Mesenchymal stem cell (in vitro differentiated cells and primary cell): ENCODE data around the gene OPTC.

Experiments used
- DNase-seq: peaks from one replicate; pipeline ENCODE4 v3.0.0-alpha.2; 2013
- H2AFZ ChIP-seq: one replicate; pipeline ENCODE4 v1.6.1; 2013; ENCODE audit warnings: low read depth, mild to moderate bottlenecking, control low read depth, inconsistent platforms, low read length, moderate library complexity
- H2AK5ac ChIP-seq: 2 replicates; pipeline ENCODE4 v1.6.1; 2013; ENCODE audit warnings: low read length, moderate library complexity, mild to moderate bottlenecking, inconsistent platforms; ENCODE audit not compliant: severe bottlenecking
- H2BK120ac ChIP-seq: one replicate; pipeline ENCODE4 v1.6.1; 2013; ENCODE audit warnings: low read depth, mild to moderate bottlenecking, inconsistent platforms, low read length, moderate library complexity
- H2BK12ac ChIP-seq, 2 experiments: one replicate each; pipeline ENCODE4 v1.6.1; 2013; ENCODE audit warnings: inconsistent platforms in 2 of 2, low read length in 2 of 2, mild to moderate bottlenecking in 2 of 2, moderate library complexity in 2 of 2, control low read depth in 1 of 2
- H2BK15ac ChIP-seq: one replicate; pipeline ENCODE4 v1.6.1; 2013; ENCODE audit warnings: mild to moderate bottlenecking, low read depth, inconsistent platforms; ENCODE audit not compliant: poor library complexity, severe bottlenecking
- H2BK5ac ChIP-seq: 2 replicates; pipeline ENCODE4 v1.6.1; 2013; ENCODE audit warnings: low read depth, mild to moderate bottlenecking, low read length, control low read depth, inconsistent platforms; ENCODE audit not compliant: poor library complexity, severe bottlenecking
- H3K14ac ChIP-seq, 2 experiments: one replicate each; pipeline ENCODE4 v1.6.1; 2013; ENCODE audit warnings: inconsistent platforms in 2 of 2, low read length in 2 of 2, control low read depth in 1 of 2, mild to moderate bottlenecking in 1 of 2, moderate library complexity in 1 of 2
- H3K18ac ChIP-seq, 2 experiments: one replicate each; pipeline ENCODE4 v1.6.1; 2013; ENCODE audit warnings: inconsistent platforms in 2 of 2, low read length in 2 of 2, control low read depth in 1 of 2, low read depth in 1 of 2, mild to moderate bottlenecking in 1 of 2
- H3K23ac ChIP-seq, 2 experiments: one replicate each; pipeline ENCODE4 v1.6.1; 2013; ENCODE audit warnings: inconsistent platforms in 2 of 2, low read length in 2 of 2, mild to moderate bottlenecking in 2 of 2, moderate library complexity in 2 of 2, control low read depth in 1 of 2
- H3K27ac ChIP-seq: 2 replicates; pipeline ENCODE4 v1.5.1; 2013; ENCODE audit warnings: mild to moderate bottlenecking, moderate library complexity, low read length, control low read depth, inconsistent platforms; ENCODE audit not compliant: poor library complexity, severe bottlenecking
- H3K27me3 ChIP-seq, 2 experiments: 2 replicates each; pipeline versions ENCODE4 v1.6.1 to v1.7.0; 2013; ENCODE audit warnings: low read length in 2 of 2, mild to moderate bottlenecking in 2 of 2, moderate library complexity in 2 of 2, control low read depth in 1 of 2, inconsistent platforms in 1 of 2; ENCODE audit not compliant: control insufficient read depth in 1 of 2, insufficient read depth in 1 of 2
- H3K36me3 ChIP-seq, 2 experiments: 2 replicates each; pipeline versions ENCODE4 v1.6.1 to v1.7.0; 2013; ENCODE audit warnings: low read length in 2 of 2, control low read depth in 1 of 2, inconsistent platforms in 1 of 2, low read depth in 1 of 2, mild to moderate bottlenecking in 1 of 2; ENCODE audit not compliant: insufficient read depth in 2 of 2, control insufficient read depth in 1 of 2
- H3K4ac ChIP-seq, 2 experiments: one replicate each; pipeline ENCODE4 v1.6.1; 2013; ENCODE audit warnings: inconsistent platforms in 2 of 2, low read length in 2 of 2, mild to moderate bottlenecking in 2 of 2, moderate library complexity in 2 of 2, control low read depth in 1 of 2, low read depth in 1 of 2
- H3K4me1 ChIP-seq: 2 replicates; pipeline ENCODE4 v1.6.1; 2013; ENCODE audit warnings: low read depth, low read length, control low read depth; ENCODE audit not compliant: control insufficient read depth, insufficient read depth
- H3K4me2 ChIP-seq: 2 replicates; pipeline ENCODE4 v1.6.1; 2013; ENCODE audit warnings: low read length, mild to moderate bottlenecking, inconsistent platforms; ENCODE audit not compliant: poor library complexity, severe bottlenecking
- H3K4me3 ChIP-seq, 2 experiments: 2 replicates each; pipeline versions ENCODE4 v1.5.1 to v1.7.0; 2013; ENCODE audit warnings: low read length in 2 of 2, mild to moderate bottlenecking in 2 of 2, control low read depth in 1 of 2, low read depth in 1 of 2; ENCODE audit not compliant: insufficient read depth in 1 of 2
- H3K79me1 ChIP-seq: replicated peaks from 2 replicates; pipeline ENCODE4 v1.6.1; 2013; ENCODE audit warnings: mild to moderate bottlenecking, control low read depth, low read length, inconsistent platforms; ENCODE audit not compliant: poor library complexity, severe bottlenecking
- H3K9ac ChIP-seq: 2 replicates; pipeline ENCODE4 v1.7.0; 2013; ENCODE audit warnings: mild to moderate bottlenecking, low read length, moderate library complexity
- H3K9me3 ChIP-seq: 2 replicates; pipeline ENCODE4 v1.7.0; 2013; ENCODE audit warnings: mild to moderate bottlenecking, low read length; ENCODE audit not compliant: control insufficient read depth
- H4K8ac ChIP-seq: one replicate; pipeline ENCODE4 v1.6.1; 2013; ENCODE audit warnings: inconsistent platforms, mild to moderate bottlenecking, low read length, moderate library complexity
- H4K91ac ChIP-seq: one replicate; pipeline ENCODE4 v1.6.1; 2013; ENCODE audit warnings: mild to moderate bottlenecking, low read length, inconsistent platforms
- WGBS: methylation state at CpG from one replicate; pipeline ENCODE4 v1.1.7; 2013; ENCODE audit warnings: mixed read lengths; 5-methylcytosine and 5-hydroxymethylcytosine counted together

OPTC gene

DNA sequence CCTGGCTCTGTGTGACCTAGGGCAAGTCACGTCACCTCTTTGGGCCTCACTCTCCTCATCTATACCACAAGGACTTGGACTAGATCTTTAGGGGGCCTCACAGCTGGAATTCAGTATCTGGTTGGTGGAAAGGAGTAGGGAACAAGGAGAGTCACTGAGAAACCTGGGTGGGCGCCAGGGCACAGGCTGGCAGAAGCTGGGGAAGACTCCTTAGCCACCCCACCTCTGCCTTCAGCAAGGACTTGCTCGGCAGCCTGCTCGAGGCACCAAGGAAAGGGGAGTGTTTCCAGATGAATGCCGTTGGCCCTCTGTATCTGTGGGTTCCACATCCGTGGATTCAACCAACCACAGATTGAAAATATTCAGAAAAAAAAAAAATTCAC is 1.2 kb upstream of the OPTC start:
- Histone ChIP-seq H3K9ac (no peak overlapping the region), H3K79me1 (no peaks in the 10 kb centered on the region), H3K4ac (no peak overlapping the region), H2AK5ac (no peak overlapping the region), H3K4me1 (peaks cover 3% of the 10 kb centered on the region), H3K18ac (no peak overlapping the region), H3K9me3 (no peaks in the 10 kb centered on the region), H3K36me3 (peaks cover 0 to 2% of the 10 kb centered on the region in 2 experiments), H4K8ac (no peak overlapping the region), H2BK120ac (no peak overlapping the region), H3K23ac (no peak overlapping the region), H2AFZ (no peak overlapping the region), H4K91ac (no peak overlapping the region), H3K14ac (no peak overlapping the region), H2BK12ac (no peak overlapping the region), H3K4me2 (no peak overlapping the region), H2BK15ac (no peak overlapping the region), H3K27me3 (peaks cover 19 to 45% of the 10 kb centered on the region in 2 experiments), H3K4me3 (no peak overlapping the region), H3K27ac (no peak overlapping the region), H2BK5ac (no peak overlapping the region)
- no peak for DNase-seq
- 81% methylated on average over 5 of the region's 6 CpGs for WGBS

DNA sequence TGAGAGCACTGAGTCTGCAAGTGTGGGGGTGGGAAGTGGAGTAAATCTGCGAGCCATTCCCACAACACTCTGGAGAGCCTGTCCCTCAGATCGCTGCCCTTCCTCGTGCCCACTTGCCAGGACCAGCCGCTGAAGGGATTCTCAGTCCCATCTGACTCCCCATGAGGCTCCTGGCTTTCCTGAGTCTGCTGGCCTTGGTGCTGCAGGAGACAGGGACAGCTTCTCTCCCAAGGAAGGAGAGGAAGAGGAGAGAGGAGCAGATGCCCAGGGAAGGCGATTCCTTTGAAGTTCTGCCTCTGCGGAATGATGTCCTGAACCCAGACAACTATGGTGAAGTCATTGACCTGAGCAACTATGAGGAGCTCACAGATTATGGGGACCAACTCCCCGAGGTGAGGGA is 1.9 kb downstream of the OPTC start:
- Histone ChIP-seq H2AK5ac (no peak overlapping the region), H2BK5ac (no peak overlapping the region), H3K9ac (no peak overlapping the region), H4K91ac (no peak overlapping the region), H3K9me3 (no peaks in the 10 kb centered on the region), H2BK12ac (no peak overlapping the region), H3K18ac (no peak overlapping the region), H3K36me3 (no peaks in the 10 kb centered on the region), H3K23ac (no peak overlapping the region), H3K27ac (no peak overlapping the region), H3K14ac (no peak overlapping the region), H2AFZ (no peak overlapping the region), H3K4me1 (no peaks in the 10 kb centered on the region), H2BK120ac (no peak overlapping the region), H3K4me2 (no peak overlapping the region), H3K27me3 (peaks cover 19 to 42% of the 10 kb centered on the region in 2 experiments), H3K4me3 (no peak overlapping the region), H2BK15ac (no peak overlapping the region), H3K79me1 (no peaks in the 10 kb centered on the region), H4K8ac (no peak overlapping the region), H3K4ac (no peak overlapping the region)
- no peak for DNase-seq
- 86% methylated on average over 7 of the region's 7 CpGs for WGBS

DNA sequence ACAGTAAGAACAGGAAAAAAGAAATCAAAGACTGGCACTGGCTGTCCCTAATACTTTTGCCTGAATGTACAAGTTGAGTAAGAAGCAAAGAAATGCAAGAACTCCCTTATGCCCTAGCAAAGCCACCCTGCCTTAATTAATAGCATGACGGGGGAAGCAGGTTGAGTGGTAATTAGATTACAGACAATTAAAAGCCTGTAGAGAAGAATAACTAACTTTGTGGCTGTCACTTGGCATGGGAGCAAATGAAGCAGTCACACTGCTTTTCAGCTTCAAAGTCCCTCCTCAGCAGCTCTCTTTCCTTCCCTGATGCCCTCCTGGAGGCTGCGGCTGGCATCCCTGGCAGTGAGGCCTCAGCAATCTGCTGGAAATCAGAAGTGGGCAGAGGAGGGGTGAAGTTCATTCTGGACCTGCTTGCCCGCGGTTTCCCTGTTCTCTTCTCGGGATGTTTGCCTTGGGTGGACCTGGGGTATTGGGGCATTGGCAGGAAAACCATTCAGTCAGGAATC is 3.4 kb downstream of the OPTC start:
- 93% methylated on average over 4 of the region's 5 CpGs for WGBS
- Histone ChIP-seq H2BK15ac (no peak overlapping the region), H3K4me1 (no peaks in the 10 kb centered on the region), H3K4ac (no peak overlapping the region), H3K79me1 (no peaks in the 10 kb centered on the region), H3K27me3 (peaks cover 6 to 32% of the 10 kb centered on the region in 2 experiments), H2AFZ (peak overlapping the region; percentile 16), H4K8ac (no peak overlapping the region), H2BK5ac (no peak overlapping the region), H2BK12ac (no peak overlapping the region), H3K4me3 (no peak overlapping the region), H3K9ac (no peak overlapping the region), H3K18ac (no peak overlapping the region), H4K91ac (no peak overlapping the region), H3K36me3 (no peaks in the 10 kb centered on the region), H3K4me2 (no peak overlapping the region), H3K9me3 (no peaks in the 10 kb centered on the region), H2BK120ac (no peak overlapping the region), H3K23ac (no peak overlapping the region), H3K14ac (no peak overlapping the region), H2AK5ac (no peak overlapping the region), H3K27ac (no peak overlapping the region)
- no peak for DNase-seq

DNA sequence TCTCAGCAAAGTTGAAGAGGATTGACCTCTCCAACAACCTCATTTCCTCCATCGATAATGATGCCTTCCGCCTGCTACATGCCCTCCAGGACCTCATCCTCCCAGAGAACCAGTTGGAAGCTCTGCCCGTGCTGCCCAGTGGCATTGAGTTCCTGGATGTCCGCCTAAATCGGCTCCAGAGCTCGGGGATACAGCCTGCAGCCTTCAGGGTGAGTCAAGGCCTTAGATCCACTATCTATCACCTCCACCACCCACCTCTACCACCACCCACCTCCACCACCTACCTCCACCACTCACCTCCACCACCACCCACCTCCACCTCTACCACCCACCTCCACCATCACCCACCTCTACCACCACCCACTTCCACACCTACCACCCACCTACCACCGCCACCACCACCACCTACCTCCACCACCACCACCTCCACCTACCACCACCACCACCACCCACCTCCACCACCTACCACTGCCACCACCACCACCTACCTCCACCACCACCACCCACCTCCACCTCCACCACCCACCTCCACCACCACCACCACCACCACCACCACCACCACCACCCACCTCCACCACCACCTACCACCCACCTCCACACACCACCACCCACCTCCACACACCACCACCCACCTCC is 5.8 kb downstream of the OPTC start:
- H3K23ac ChIP-seq = no peak overlapping the region
- no peak overlapping the region for H2BK120ac ChIP-seq
- no peak overlapping the region for H3K4ac ChIP-seq
- no peak overlapping the region for H2AFZ ChIP-seq
- H3K4me3 ChIP-seq = no peak overlapping the region
- peaks cover 6 to 26% of the 10 kb centered on the region in 2 experiments for H3K27me3 ChIP-seq
- no peak overlapping the region for H4K91ac ChIP-seq
- no peak overlapping the region for H3K27ac ChIP-seq
- no peak overlapping the region for H2BK5ac ChIP-seq
- H3K9me3 ChIP-seq = no peaks in the 10 kb centered on the region
- H3K36me3 ChIP-seq = no peaks in the 10 kb centered on the region
- no peak overlapping the region for H3K14ac ChIP-seq
- no peak overlapping the region for H2BK12ac ChIP-seq
- no peak overlapping the region for H3K18ac ChIP-seq
- WGBS = 96% methylated on average over 6 of the region's 7 CpGs
- H2BK15ac ChIP-seq = no peak overlapping the region
- no peak overlapping the region for H3K9ac ChIP-seq
- no peaks in the 10 kb centered on the region for H3K79me1 ChIP-seq
- H3K4me1 ChIP-seq = no peaks in the 10 kb centered on the region
- no peak overlapping the region for H3K4me2 ChIP-seq
- no peak overlapping the region for H2AK5ac ChIP-seq
- no peak for DNase-seq
- no peak overlapping the region for H4K8ac ChIP-seq
